ENCODE measurements around the gene CNTNAP2.

Gene CNTNAP2

GRCh38 chr7:146922782-146923181 lies 806.2 kb downstream of the CNTNAP2 start:
- DNase-seq = no peak

- DNase-seq = no peak
Measured at GRCh38 chr7:146926841-146927240, 810.2 kb downstream of the CNTNAP2 start.

GRCh38 chr7:146937836-146938235 lies 821.2 kb downstream of the CNTNAP2 start:
- DNase-seq = no peak

- no peak for DNase-seq
Measured at GRCh38 chr7:146943483-146943882, 826.9 kb downstream of the CNTNAP2 start.

- DNase-seq = no peak
Measured at GRCh38 chr7:146948703-146949102, 832.1 kb downstream of the CNTNAP2 start.

GRCh38 chr7:146956321-146956720 lies 839.7 kb downstream of the CNTNAP2 start:
- DNase-seq = no peak

- DNase-seq = no peak
Measured at GRCh38 chr7:146956853-146957252, 840.3 kb downstream of the CNTNAP2 start.

- no peak for DNase-seq
Measured at GRCh38 chr7:146960773-146961391, 844.3 kb downstream of the CNTNAP2 start.

- no peak for DNase-seq
Measured at GRCh38 chr7:146961617-146962016, 845.0 kb downstream of the CNTNAP2 start.

- no peak for DNase-seq
Measured at GRCh38 chr7:146966274-146966673, 849.7 kb downstream of the CNTNAP2 start.

GRCh38 chr7:146982482-146982881 lies 865.9 kb downstream of the CNTNAP2 start:
- no peak for DNase-seq

GRCh38 chr7:146991596-146991995 lies 875.0 kb downstream of the CNTNAP2 start:
- DNase-seq = no peak

GRCh38 chr7:146993764-146994163 lies 877.2 kb downstream of the CNTNAP2 start:
- DNase-seq = no peak

GRCh38 chr7:147008530-147008929 lies 891.9 kb downstream of the CNTNAP2 start:
- no peak for DNase-seq

- no peak for DNase-seq
Measured at GRCh38 chr7:147012666-147013065, 896.1 kb downstream of the CNTNAP2 start.

- DNase-seq = no peak
Measured at GRCh38 chr7:147013825-147014224, 897.2 kb downstream of the CNTNAP2 start.

- DNase-seq = no peak
Measured at GRCh38 chr7:147014286-147014955, 897.8 kb downstream of the CNTNAP2 start.

- DNase-seq = no peak
Measured at GRCh38 chr7:147015999-147016398, 899.4 kb downstream of the CNTNAP2 start.

- DNase-seq = no peak
Measured at GRCh38 chr7:147022056-147022455, 905.5 kb downstream of the CNTNAP2 start.

- DNase-seq = no peak
Measured at GRCh38 chr7:147023440-147023839, 906.8 kb downstream of the CNTNAP2 start.

GRCh38 chr7:147029953-147030352 lies 913.4 kb downstream of the CNTNAP2 start:
- DNase-seq = no peak

- DNase-seq = no peak
Measured at GRCh38 chr7:147033641-147034040, 917.0 kb downstream of the CNTNAP2 start.

- no peak for DNase-seq
Measured at GRCh38 chr7:147041438-147041837, 924.8 kb downstream of the CNTNAP2 start.

GRCh38 chr7:147044941-147045340 lies 928.3 kb downstream of the CNTNAP2 start:
- DNase-seq = no peak

- DNase-seq = no peak
Measured at GRCh38 chr7:147047696-147048095, 931.1 kb downstream of the CNTNAP2 start.
